Measurements from ENCODE around the gene SLC44A2. TPM values are rescaled to one million over a fixed set of nuclear protein-coding genes. Genes with fewer than 3 reads are reported as not detected.

SLC44A2 gene
- total and polyA plus RNA-seq, 2 of the 8 experiments (the other 6 are each of a cell fraction or from before 2014, with no cell fraction given), result 105 to 120 TPM

- Histone ChIP-seq H3K9me3 (ENCODE audit: insufficient read depth in 2 of 2, low read depth in 1 of 2, low read length in 1 of 2) (no peaks in the 10 kb centered on the region), H3K79me1 (ENCODE audit: low read depth, low read length) (no peaks in the 10 kb centered on the region), H4K20me1 (replicated peaks in 1 of 2; ENCODE audit: control insufficient read depth in 1 of 2, insufficient read depth in 2 of 2, low read length in 2 of 2) (no peaks in the 10 kb centered on the region), H3K23me2 (ENCODE audit: low read depth, low read length) (no peaks in the 10 kb centered on the region), H2AK5ac (ENCODE audit: low read depth, low read length) (no peak overlapping the region), H3K4me2 (ENCODE audit: insufficient read depth in 1 of 2, low read depth in 2 of 2, low read length in 2 of 2) (no peak overlapping the region), H3K4ac (replicated peaks; ENCODE audit: insufficient read length, low read depth, low read length) (no peak overlapping the region), H3K23ac (ENCODE audit: insufficient read length) (no peak overlapping the region), H3K18ac (ENCODE audit: extremely low read depth, low read length) (no peak overlapping the region), H3K79me2 (ENCODE audit: control insufficient read depth in 1 of 2, insufficient read depth in 2 of 2, low read length in 2 of 2) (no peaks in the 10 kb centered on the region), H3K56ac (replicated peaks; ENCODE audit: insufficient read length, low read depth, low read length) (no peak overlapping the region), H3K4me3 (ENCODE audit: extremely low read depth in 1 of 4, insufficient read depth in 2 of 4, low read depth in 3 of 4, low read length in 4 of 4) (no peak overlapping the region), H2BK20ac (ENCODE audit: low read length) (no peak overlapping the region), H3K27ac (ENCODE audit: low read depth, low read length) (no peak overlapping the region), H3K36me3 (ENCODE audit: control insufficient read depth in 2 of 4, insufficient read depth in 4 of 4, low read length in 3 of 4) (peaks cover 0 to 9% (median 3%) of the 10 kb centered on the region in 4 experiments; a peak in 5 of 8 replicates), H3K14ac (ENCODE audit: insufficient read length) (no peak overlapping the region), H4K8ac (ENCODE audit: extremely low read depth, insufficient read depth, low read length) (no peak overlapping the region), H2AFZ (ENCODE audit: low read length) (peak overlapping the region; percentile 17; the same call in 1 of the 2 replicates), H2BK12ac (ENCODE audit: low read depth, low read length) (no peak overlapping the region), H3K4me1 (replicated peaks in 1 of 4; ENCODE audit: control insufficient read depth in 3 of 4, insufficient read depth in 4 of 4, low read length in 3 of 4) (peaks cover 6 to 17% (median 13%) of the 10 kb centered on the region in 4 experiments), H3K9ac (replicated peaks in 1 of 4; ENCODE audit: extremely low read depth in 1 of 4, low read depth in 3 of 4, low read length in 3 of 4) (no peak overlapping the region), H3K27me3 (replicated peaks in 1 of 4; ENCODE audit: control insufficient read depth in 3 of 4, extremely low read depth in 1 of 4, insufficient read depth in 3 of 4, low read length in 3 of 4) (no peaks in the 10 kb centered on the region), H2BK120ac (replicated peaks; ENCODE audit: low read depth, low read length) (no peak overlapping the region), H2BK5ac (ENCODE audit: low read depth, low read length) (no peak overlapping the region), H4K5ac (ENCODE audit: insufficient read length, low read depth, low read length) (no peak overlapping the region), H4K91ac (replicated peaks; ENCODE audit: insufficient read length, low read length) (no peak overlapping the region), H2BK15ac (ENCODE audit: low read length) (no peak overlapping the region)
- POLR2A ChIA-PET (ENCODE audit: partially characterized antibody), result interaction anchor here (0.6 to 59.0 kb wide), 11 partner anchors 9 to 331 kb away, joined by 3 to 1874 read pairs (median 4); partner anchors contain the start of genes CDKN2D, DNM2, ILF3 and QTRT1
- WGBS, 2 experiments (ENCODE audit: extremely low coverage in 1 of 2, insufficient coverage in 1 of 2, insufficient read length in 1 of 2, insufficient replicate concordance in 2 of 2, low coverage in 1 of 2, low lambda C conversion rate in 2 of 2, missing lambda C conversion rate in 1 of 2), result 93% methylated on average over 11 of the region's 12 CpGs; no CpG with 5 or more reads in 1 of the 2 experiments
- DNase-seq (ENCODE audit: low read depth in 1 of 2, low spot score in 2 of 2), result no peak
- FAIRE-seq, result no peak
- CTCF ChIA-PET (ENCODE audit: partially characterized antibody), result interaction anchor here (0.6 to 14.2 kb wide), 13 partner anchors 24 to 196 kb away, joined by 3 to 267 read pairs (median 4); partner anchors contain the start of gene CDKN2D
- TF ChIP-seq ATF3 (IDR thresholded peaks at IDR 0.05; ENCODE audit: insufficient read depth, low read depth, low read length) (no peak), SIN3A (conservative IDR thresholded peaks at IDR 0.05 in 1 of 2, IDR thresholded peaks at IDR 0.05 in 1 of 2; ENCODE audit: low read depth in 1 of 2, low read length in 2 of 2) (no peak), SRF (IDR thresholded peaks at IDR 0.05; ENCODE audit: low read depth, low read length) (no peak), TEAD4 (IDR thresholded peaks at IDR 0.05; ENCODE audit: low read depth, low read length) (no peak), POLR2AphosphoS5 (IDR thresholded peaks at IDR 0.05; ENCODE audit: low read depth, low read length) (no peak), KDM1A (IDR thresholded peaks at IDR 0.05; ENCODE audit: borderline replicate concordance, low read length) (no peak), EZH2 (IDR thresholded peaks at IDR 0.05; ENCODE audit: low read depth, low read length, severe bottlenecking) (no peak), CEBPB (IDR thresholded peaks at IDR 0.05; ENCODE audit: low read depth, low read length) (no peak)
- TF ChIP-seq, protein P1, sequence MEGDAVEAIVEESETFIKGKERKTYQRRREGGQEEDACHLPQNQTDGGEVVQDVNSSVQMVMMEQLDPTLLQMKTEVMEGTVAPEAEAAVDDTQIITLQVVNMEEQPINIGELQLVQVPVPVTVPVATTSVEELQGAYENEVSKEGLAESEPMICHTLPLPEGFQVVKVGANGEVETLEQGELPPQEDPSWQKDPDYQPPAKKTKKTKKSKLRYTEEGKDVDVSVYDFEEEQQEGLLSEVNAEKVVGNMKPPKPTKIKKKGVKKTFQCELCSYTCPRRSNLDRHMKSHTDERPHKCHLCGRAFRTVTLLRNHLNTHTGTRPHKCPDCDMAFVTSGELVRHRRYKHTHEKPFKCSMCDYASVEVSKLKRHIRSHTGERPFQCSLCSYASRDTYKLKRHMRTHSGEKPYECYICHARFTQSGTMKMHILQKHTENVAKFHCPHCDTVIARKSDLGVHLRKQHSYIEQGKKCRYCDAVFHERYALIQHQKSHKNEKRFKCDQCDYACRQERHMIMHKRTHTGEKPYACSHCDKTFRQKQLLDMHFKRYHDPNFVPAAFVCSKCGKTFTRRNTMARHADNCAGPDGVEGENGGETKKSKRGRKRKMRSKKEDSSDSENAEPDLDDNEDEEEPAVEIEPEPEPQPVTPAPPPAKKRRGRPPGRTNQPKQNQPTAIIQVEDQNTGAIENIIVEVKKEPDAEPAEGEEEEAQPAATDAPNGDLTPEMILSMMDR (IDR thresholded peaks at IDR 0.05; ENCODE audit: control extremely low read depth in 1 of 3, insufficient read depth in 1 of 3, low read depth in 1 of 3, low read length in 3 of 3), result no peak
Measured at GRCh38 chr19:10646456-10647159, 21.3 kb downstream of the SLC44A2 start.

All from H1 (cell line).